K562 (cell line): ENCODE measurements around the gene FGF11. TPM values are rescaled to one million over a fixed set of nuclear protein-coding genes. Genes with fewer than 3 reads are reported as not detected.

Source experiments
- ATAC-seq: fragments of 200-7000 bp; cut with Tn5 transposase; 3 replicates; pipeline ENCODE4 v1.9.1; 2020; ENCODE audit warnings: moderate library complexity
- BruUV-seq: library from RNA; stranded (reverse); fragments of 400-500 nt; replicated peaks from 2 replicates; lab custom pipeline; 2021; lab: Mats Ljungman, UMichigan
- CTCF ChIA-PET: fragments of 300-600 bp; formaldehyde crosslinking; extraction: SDS; loops from one replicate; lab custom pipeline; 2021; ENCODE audit warnings: low intra/inter-chr PET ratio; lab: Yijun Ruan, JAX
- POLR2A ChIA-PET: fragments of 300-600, 350-650 bp; sonication (Branson Sonifier 250); formaldehyde crosslinking; extraction: SDS; loops from one replicate; lab custom pipeline; 2021; ENCODE audit warnings: antibody characterized with exemption, inconsistent platforms; lab: Yijun Ruan, JAX
- DNase-seq, 4 experiments: peaks; one replicate each; pipeline versions ENCODE4 v3.0.0 to v3.0.0-alpha.2; 2011 to 2018; ENCODE audit warnings: low spot score in 3 of 4, mixed read lengths in 3 of 4; ENCODE audit errors: extremely low read depth in 1 of 4
- FAIRE-seq: peaks from 2 replicates; lab custom pipeline; 2011; peaks lifted over from hg19 to GRCh38; lab: Jason Lieb, UNC
- H2AFZ ChIP-seq: 2 replicates; pipeline ENCODE4 v1.6.0; 2011; ENCODE audit warnings: low read depth, low read length, control low read depth, inconsistent platforms
- H3K27ac ChIP-seq: fragments of 200-600 bp; 3 replicates; pipeline ENCODE4 v1.8.0; 2011; ENCODE audit warnings: low read depth, mild to moderate bottlenecking, control low read depth, inconsistent platforms, low read length, moderate library complexity, mixed read lengths; ENCODE audit errors: extremely low read depth
- H3K27me3 ChIP-seq, 2 experiments: fragments of 300-600 bp in 1 of 2; 2 replicates in 1 of 2; 3 replicates in 1 of 2; pipeline versions ENCODE4 v1.6.0 to v1.8.0; 2011; ENCODE audit warnings: inconsistent platforms in 2 of 2, low read length in 2 of 2, mild to moderate bottlenecking in 1 of 2, mixed read lengths in 1 of 2, moderate library complexity in 1 of 2; ENCODE audit not compliant: control insufficient read depth in 2 of 2, insufficient read depth in 2 of 2
- H3K36me3 ChIP-seq: fragments of 300-600 bp; 3 replicates; pipeline ENCODE4 v1.8.0; 2011; ENCODE audit warnings: mild to moderate bottlenecking, low read length, inconsistent platforms; ENCODE audit not compliant: control insufficient read depth, insufficient read depth
- H3K4me1 ChIP-seq, 2 experiments: fragments of 200-600 bp in 1 of 2; replicated peaks in 1 of 2; 2 replicates in 1 of 2; 3 replicates in 1 of 2; pipeline versions ENCODE4 v1.5.1 to v1.8.0; 2011; ENCODE audit warnings: inconsistent platforms in 2 of 2, low read length in 2 of 2, mild to moderate bottlenecking in 1 of 2, mixed read lengths in 1 of 2, moderate library complexity in 1 of 2; ENCODE audit not compliant: control insufficient read depth in 2 of 2, insufficient read depth in 2 of 2
- H3K4me2 ChIP-seq: 2 replicates; pipeline ENCODE4 v1.6.1; 2011; ENCODE audit warnings: low read length, control low read depth, inconsistent platforms, mixed read lengths; ENCODE audit not compliant: insufficient read depth
- H3K4me3 ChIP-seq: fragments of 200-600 bp; sonication (generic), shearing (Covaris generic); 2 replicates; pipeline ENCODE4 v1.5.1; 2016; ENCODE audit warnings: control low read depth, inconsistent platforms
- H3K79me2 ChIP-seq: fragments of 200-600 bp; 3 replicates; pipeline ENCODE4 v1.8.0; 2011; ENCODE audit warnings: low read length, inconsistent platforms; ENCODE audit not compliant: control insufficient read depth, insufficient read depth
- H3K9ac ChIP-seq, 2 experiments: 2 replicates each; pipeline versions ENCODE4 v1.6.0 to v1.6.1; 2011; ENCODE audit warnings: low read depth in 2 of 2, low read length in 2 of 2, control low read depth in 1 of 2, inconsistent platforms in 1 of 2, mild to moderate bottlenecking in 1 of 2, mixed read lengths in 1 of 2; ENCODE audit not compliant: insufficient read depth in 1 of 2
- H3K9me1 ChIP-seq: one replicate; pipeline ENCODE4 v1.6.0; 2011; ENCODE audit warnings: inconsistent platforms, mild to moderate bottlenecking, low read length, moderate library complexity; ENCODE audit not compliant: control insufficient read depth, insufficient read depth
- H3K9me3 ChIP-seq: replicated peaks from 2 replicates; pipeline ENCODE4 v1.5.1; 2011; ENCODE audit warnings: low read depth, low read length, inconsistent platforms; ENCODE audit not compliant: control insufficient read depth, insufficient read depth
- H4K20me1 ChIP-seq: replicated peaks from 2 replicates; pipeline ENCODE4 v1.6.1; 2011; ENCODE audit warnings: low read length, inconsistent platforms, mixed read lengths; ENCODE audit not compliant: control insufficient read depth, insufficient read depth
- HMG20A ChIP-seq: fragments of 450-650 bp; formaldehyde crosslinking; conservative IDR thresholded peaks from 2 replicates; pipeline ENCODE4 v1.4.0; 2020; ENCODE audit warnings: mild to moderate bottlenecking, mixed read lengths
- KAT8 ChIP-seq: fragments of 450-650 bp; IDR thresholded peaks from 2 replicates; pipeline ENCODE4 v1.6.1; 2016; ENCODE audit warnings: low read depth, mild to moderate bottlenecking
- RAD21 ChIP-seq, 2 experiments: fragments of 250-450 bp in 1 of 2; fragments of 450-650 bp in 1 of 2; sonication (Bioruptor Pico) in 1 of 2; formaldehyde crosslinking in 1 of 2; IDR thresholded peaks in 1 of 2; conservative IDR thresholded peaks in 1 of 2; 2 replicates each; pipeline versions ENCODE4 v1.4.0 to v1.8.0; 2020 to 2022; ENCODE audit warnings: mild to moderate bottlenecking in 2 of 2, moderate library complexity in 1 of 2
- RERE ChIP-seq: sonication (generic); formaldehyde crosslinking; IDR thresholded peaks from 2 replicates; pipeline ENCODE4 v1.8.0; 2023; ENCODE audit warnings: missing genetic modification reagents, mild to moderate bottlenecking, borderline replicate concordance
- WGBS: fragments of 100-300 bp; shearing (Covaris generic); methylation state at CpG from one replicate; pipeline ENCODE4 v1.1.6; 2016; ENCODE audit warnings: low coverage, mixed read lengths; ENCODE audit not compliant: insufficient coverage; ENCODE audit errors: missing lambda C conversion rate; 5-methylcytosine and 5-hydroxymethylcytosine counted together
- in situ Hi-C: fragments of 300-500 bp; cut with MboI; formaldehyde crosslinking; loops from 4 replicates; pipeline ENCODE4 v1.15.0; 2018; ENCODE audit warnings: inconsistent platforms, mixed read lengths
- intact Hi-C: fragments of 100-400 bp; cut with micrococcal nuclease; formaldehyde crosslinking; loops from 2 replicates; pipeline ENCODE4 v1.14.2; 2022
- polyA plus RNA-seq, 8 experiments: library from polyadenylated mRNA; depleted of rRNA in 4 of 8; stranded (reverse) in 5 of 8; unstranded in 3 of 8; fragments of >200 nt; fragmentation: Nextera tagmentation in 2 of 8; fragmentation: Illumina TruSeq in 1 of 8; extraction: Ambion mirVana in 2 of 8; extraction: Trizol in 1 of 8; gene quantifications; 2 replicates each; pipeline versions ENCODE4 v1.2.1 to v1.2.3, GENCODE V29; 2011 to 2014; ENCODE audit warnings: inconsistent platforms in 1 of 8, missing spikeins in 1 of 8
- total RNA-seq, 7 experiments: library from RNA; depleted of rRNA in 6 of 7; stranded (reverse); fragments of >200 nt in 6 of 7; fragmentation: Illumina TruSeq in 2 of 7; extraction: Trizol in 2 of 7; gene quantifications; 2 replicates each; pipeline versions ENCODE4 v1.2.1 to v1.2.3, GENCODE V29; 2011 to 2021; ENCODE audit warnings: low replicate concordance in 1 of 7
- TF ChIP-seq, protein P1 (sequence below): IDR thresholded peaks from 2 replicates; pipeline ENCODE4 v1.6.1; 2016; ENCODE audit warnings: missing genetic modification characterization, missing compliant biosample characterization
- TF ChIP-seq, protein P2 (sequence below): fragments of 250-450 bp; sonication (Bioruptor Pico); IDR thresholded peaks from 2 replicates; pipeline ENCODE4 v1.4.0; 2020; ENCODE audit warnings: borderline replicate concordance
- TF ChIP-seq, protein P3 (sequence below), 2 experiments: fragments of 450-650 bp; conservative IDR thresholded peaks; 2 replicates each; pipeline ENCODE4 v1.6.1; 2017; ENCODE audit warnings: mild to moderate bottlenecking in 2 of 2, moderate library complexity in 2 of 2

Gene FGF11
- total and polyA plus RNA-seq, 9 of the 15 experiments (the other 6 are each of a cell fraction or from before 2014, with no cell fraction given): 1.2 to 7.5 (median 3.0) TPM

- no peak for TF ChIP-seq RERE (CRISPR knock-in tag)
- TF ChIP-seq, protein P1, sequence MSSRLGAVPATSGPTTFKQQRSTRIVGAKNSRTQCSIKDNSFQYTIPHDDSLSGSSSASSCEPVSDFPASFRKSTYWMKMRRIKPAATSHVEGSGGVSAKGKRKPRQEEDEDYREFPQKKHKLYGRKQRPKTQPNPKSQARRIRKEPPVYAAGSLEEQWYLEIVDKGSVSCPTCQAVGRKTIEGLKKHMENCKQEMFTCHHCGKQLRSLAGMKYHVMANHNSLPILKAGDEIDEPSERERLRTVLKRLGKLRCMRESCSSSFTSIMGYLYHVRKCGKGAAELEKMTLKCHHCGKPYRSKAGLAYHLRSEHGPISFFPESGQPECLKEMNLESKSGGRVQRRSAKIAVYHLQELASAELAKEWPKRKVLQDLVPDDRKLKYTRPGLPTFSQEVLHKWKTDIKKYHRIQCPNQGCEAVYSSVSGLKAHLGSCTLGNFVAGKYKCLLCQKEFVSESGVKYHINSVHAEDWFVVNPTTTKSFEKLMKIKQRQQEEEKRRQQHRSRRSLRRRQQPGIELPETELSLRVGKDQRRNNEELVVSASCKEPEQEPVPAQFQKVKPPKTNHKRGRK (tag): no peak
- TF ChIP-seq, all 486 proteins: peak for 0
These were observed 10.8 kb upstream of the FGF11 start, which contains the start of gene SPEM3 (continued) for GRCh38 chr17:7428557-7428956.

- Histone ChIP-seq H3K27me3 (no peaks in the 10 kb centered on the region), H3K4me2 (no peak overlapping the region), H3K4me3 (no peak overlapping the region), H3K27ac (no peak overlapping the region), H3K9ac (peak overlapping the region in 1 of 2 experiments; percentile 40; a peak in 1 of 4 replicates), H3K9me3 (no peaks in the 10 kb centered on the region), H3K36me3 (no peaks in the 10 kb centered on the region), H3K4me1 (peaks cover 0 to 16% of the 10 kb centered on the region in 2 experiments; a peak in 3 of 5 replicates), H3K9me1 (no peaks in the 10 kb centered on the region), H2AFZ (no peak overlapping the region), H4K20me1 (no peaks in the 10 kb centered on the region), H3K79me2 (no peaks in the 10 kb centered on the region)
- BruUV-seq: no TSS peak
- POLR2A ChIA-PET: interaction anchor here (0.5 kb wide), 1 partner anchor 67 kb away, joined by 4 read pairs; no protein-coding TSS in a partner anchor
- no peak for DNase-seq
- ATAC-seq: no peak
- in situ Hi-C loops: no loop called here
- intact Hi-C loops: no loop called here
- FAIRE-seq: no peak
- CTCF ChIA-PET: no interaction called here
- 50% methylated on average over 4 of the region's 10 CpGs for WGBS
- TF ChIP-seq HMG20A (CRISPR knock-in tag) (no peak), KAT8 (no peak), RAD21 (CRISPR knock-in tag; conservative IDR thresholded peaks at IDR 0.05 in 1 of 2, IDR thresholded peaks at IDR 0.05 in 1 of 2) (no peak)
- TF ChIP-seq, protein P2, sequence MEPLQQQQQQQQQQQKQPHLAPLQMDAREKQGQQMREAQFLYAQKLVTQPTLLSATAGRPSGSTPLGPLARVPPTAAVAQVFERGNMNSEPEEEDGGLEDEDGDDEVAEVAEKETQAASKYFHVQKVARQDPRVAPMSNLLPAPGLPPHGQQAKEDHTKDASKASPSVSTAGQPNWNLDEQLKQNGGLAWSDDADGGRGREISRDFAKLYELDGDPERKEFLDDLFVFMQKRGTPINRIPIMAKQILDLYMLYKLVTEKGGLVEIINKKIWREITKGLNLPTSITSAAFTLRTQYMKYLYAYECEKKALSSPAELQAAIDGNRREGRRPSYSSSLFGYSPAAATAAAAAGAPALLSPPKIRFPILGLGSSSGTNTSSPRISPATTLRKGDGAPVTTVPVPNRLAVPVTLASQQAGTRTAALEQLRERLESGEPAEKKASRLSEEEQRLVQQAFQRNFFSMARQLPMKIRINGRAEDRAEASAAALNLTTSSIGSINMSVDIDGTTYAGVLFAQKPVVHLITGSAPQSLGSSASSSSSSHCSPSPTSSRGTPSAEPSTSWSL (CRISPR knock-in tag): no peak
- TF ChIP-seq, protein P3, sequence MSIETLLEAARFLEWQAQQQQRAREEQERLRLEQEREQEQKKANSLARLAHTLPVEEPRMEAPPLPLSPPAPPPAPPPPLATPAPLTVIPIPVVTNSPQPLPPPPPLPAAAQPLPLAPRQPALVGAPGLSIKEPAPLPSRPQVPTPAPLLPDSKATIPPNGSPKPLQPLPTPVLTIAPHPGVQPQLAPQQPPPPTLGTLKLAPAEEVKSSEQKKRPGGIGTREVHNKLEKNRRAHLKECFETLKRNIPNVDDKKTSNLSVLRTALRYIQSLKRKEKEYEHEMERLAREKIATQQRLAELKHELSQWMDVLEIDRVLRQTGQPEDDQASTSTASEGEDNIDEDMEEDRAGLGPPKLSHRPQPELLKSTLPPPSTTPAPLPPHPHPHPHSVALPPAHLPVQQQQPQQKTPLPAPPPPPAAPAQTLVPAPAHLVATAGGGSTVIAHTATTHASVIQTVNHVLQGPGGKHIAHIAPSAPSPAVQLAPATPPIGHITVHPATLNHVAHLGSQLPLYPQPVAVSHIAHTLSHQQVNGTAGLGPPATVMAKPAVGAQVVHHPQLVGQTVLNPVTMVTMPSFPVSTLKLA (conservative IDR thresholded peaks at IDR 0.05): no peak
These were observed 9.6 kb upstream of the FGF11 start for GRCh38 chr17:7429722-7430121.
